Activated CD4-positive, alpha-beta T cell treated with anti-CD3 and anti-CD28 coated beads, Interleukin-2, amount 50 U/mL, for 4 hours (primary cell): Measurements from ENCODE around the gene IDH2.

Source experiments
- DNase-seq, 2 experiments: peaks; one replicate each; pipeline ENCODE4 v3.0.0-alpha.2; 2020

IDH2 gene

GRCh38 chr15:90042766-90043529, 59.3 kb downstream of the IDH2 start:
- DNase-seq = no peak

GRCh38 chr15:90042356-90042755, 59.9 kb downstream of the IDH2 start:
- no peak for DNase-seq

GRCh38 chr15:90040618-90041017, 61.6 kb downstream of the IDH2 start:
- no peak for DNase-seq

GRCh38 chr15:90039996-90040395, 62.3 kb downstream of the IDH2 start:
- no peak for DNase-seq

GRCh38 chr15:90038632-90039095, 63.6 kb downstream of the IDH2 start:
- DNase-seq = no peak

- peak in 1 of 2 experiments; percentile 21 for DNase-seq
These were observed 64.2 kb downstream of the IDH2 start for GRCh38 chr15:90037961-90038631.

GRCh38 chr15:90037511-90037860, 64.8 kb downstream of the IDH2 start:
- DNase-seq = no peak

GRCh38 chr15:90036806-90037510, 65.3 kb downstream of the IDH2 start:
- no peak for DNase-seq

- no peak for DNase-seq
These were observed 65.9 kb downstream of the IDH2 start for GRCh38 chr15:90036343-90036742.

GRCh38 chr15:90035840-90036230, 66.4 kb downstream of the IDH2 start:
- no peak for DNase-seq

- no peak for DNase-seq
These were observed 67.0 kb downstream of the IDH2 start for GRCh38 chr15:90035095-90035839.

GRCh38 chr15:90033448-90033847, 68.8 kb downstream of the IDH2 start:
- DNase-seq = no peak
